Measurements from ENCODE around the gene MACO1. TPM values are rescaled to one million over a fixed set of nuclear protein-coding genes. Genes with fewer than 3 reads are reported as not detected.

MACO1 gene
- total and polyA plus RNA-seq, 2 of the 13 experiments (the other 11 are each of a cell fraction or from before 2014, with no cell fraction given): 9.7 to 17.0 TPM

GRCh38 chr1:25430073-25430966 lies at the start of gene MACO1 (continued):
- TF ChIP-seq SNAPC4 (CRISPR knock-in tag; IDR thresholded peaks at IDR 0.05) (0 out of 2 replicates have a peak, but pooled peaks have one; percentile 56), ZNF878 (CRISPR knock-in tag; IDR thresholded peaks at IDR 0.05) (0 out of 2 replicates have a peak, but pooled peaks have one; percentile 41), ZSCAN20 (CRISPR knock-in tag; IDR thresholded peaks at IDR 0.05; ENCODE audit: borderline replicate concordance) (0 out of 2 replicates have a peak, but pooled peaks have one; percentile 22), CEBPB (IDR thresholded peaks at IDR 0.05; ENCODE audit: borderline replicate concordance, low read depth, low read length) (peak; percentile 62; the same call in 1 of the 2 replicates), ZNF326 (CRISPR knock-in tag; IDR thresholded peaks at IDR 0.05; ENCODE audit: borderline replicate concordance) (no peak), KLF12 (CRISPR knock-in tag; IDR thresholded peaks at IDR 0.05; ENCODE audit: borderline replicate concordance) (peak; percentile 75; the same call in 1 of the 2 replicates), CSRNP1 (CRISPR knock-in tag; IDR thresholded peaks at IDR 0.05) (peak; percentile 10; the same call in 1 of the 2 replicates), FOXJ3 (CRISPR knock-in tag; IDR thresholded peaks at IDR 0.05; ENCODE audit: borderline replicate concordance) (peak; percentile 29; the same call in 1 of the 2 replicates), POLR2AphosphoS5 (IDR thresholded peaks at IDR 0.05; ENCODE audit: low read depth, low read length) (peak; percentile 80), ZNF501 (CRISPR knock-in tag; IDR thresholded peaks at IDR 0.05) (peak; percentile 66; the same call in 1 of the 2 replicates), ZNF773 (CRISPR knock-in tag; IDR thresholded peaks at IDR 0.05; ENCODE audit: borderline replicate concordance) (peak; percentile 23; the same call in 1 of the 2 replicates), ZNF766 (CRISPR knock-in tag; IDR thresholded peaks at IDR 0.05; ENCODE audit: borderline replicate concordance) (peak; percentile 42; the same call in 1 of the 2 replicates), ARID2 (CRISPR knock-in tag; IDR thresholded peaks at IDR 0.05; ENCODE audit: borderline replicate concordance) (no peak), KDM1A (CRISPR knock-in tag; IDR thresholded peaks at IDR 0.05) (no peak), ZNF615 (CRISPR knock-in tag; IDR thresholded peaks at IDR 0.05; ENCODE audit: borderline replicate concordance) (no peak), ASH2L (IDR thresholded peaks at IDR 0.05; ENCODE audit: insufficient read length, low read depth, low read length) (peak; percentile 87), REPIN1 (CRISPR knock-in tag; IDR thresholded peaks at IDR 0.05; ENCODE audit: borderline replicate concordance, low read depth) (0 out of 2 replicates have a peak, but pooled peaks have one; percentile 16), RFXAP (CRISPR knock-in tag; IDR thresholded peaks at IDR 0.05; ENCODE audit: borderline replicate concordance) (no peak; the same call in 1 of the 2 replicates), MXD4 (CRISPR knock-in tag; IDR thresholded peaks at IDR 0.05) (peak; percentile 78)

Measured in HepG2 (cell line).